Natural killer cell treated with Interleukin-12 subunit alpha and Interleukin-12 subunit beta and Interleukin-15 and Interleukin-18, amount 100 ng/mL, for 72 hours (primary cell): ENCODE results near the gene YWHAE. TPM values are rescaled to one million over a fixed set of nuclear protein-coding genes. Genes with fewer than 3 reads are reported as not detected.

Experiments
- ATAC-seq, 2 donors: fragments of 150-1000 bp; cut with Tn5 transposase in 1 of 2; sonication (Bioruptor Pico), chemical (Tn5 transposase) in 1 of 2; 2 replicates each; pipeline ENCODE4 v1.10.0; 2021
- DNase-seq: peaks from one replicate; pipeline ENCODE4 v3.0.0; 2022; ENCODE audit warnings: low spot score
- H3K27ac Mint-ChIP-seq, 2 donors: 1 replicate in 1 of 2; 2 replicates in 1 of 2; pipeline ENCODE4 v1.8.0; 2022; ENCODE audit warnings: mixed read lengths in 2 of 2, mild to moderate bottlenecking in 1 of 2, moderate library complexity in 1 of 2
- H3K27me3 Mint-ChIP-seq, 2 donors: 1 replicate in 1 of 2; 2 replicates in 1 of 2; pipeline ENCODE4 v1.8.0; 2022; ENCODE audit warnings: mixed read lengths in 2 of 2
- H3K36me3 Mint-ChIP-seq: one replicate; pipeline ENCODE4 v1.8.0; 2022; ENCODE audit warnings: mixed read lengths
- H3K4me1 Mint-ChIP-seq, 2 donors: 1 replicate in 1 of 2; 2 replicates in 1 of 2; pipeline ENCODE4 v1.8.0; 2022; ENCODE audit warnings: low read depth in 2 of 2, mixed read lengths in 2 of 2, mild to moderate bottlenecking in 1 of 2
- H3K4me3 Mint-ChIP-seq: one replicate; pipeline ENCODE4 v1.8.0; 2022; ENCODE audit warnings: mixed read lengths
- H3K9me3 Mint-ChIP-seq: 2 replicates; pipeline ENCODE4 v1.8.0; 2022; ENCODE audit warnings: mixed read lengths
- total RNA-seq, 2 donors: library from RNA; stranded (reverse); gene quantifications; one replicate each; pipeline ENCODE4 v1.2.3, GENCODE V29; 2022

YWHAE gene
- total RNA-seq, 2 donors from 2014 or later = 365 to 407 TPM

DNA sequence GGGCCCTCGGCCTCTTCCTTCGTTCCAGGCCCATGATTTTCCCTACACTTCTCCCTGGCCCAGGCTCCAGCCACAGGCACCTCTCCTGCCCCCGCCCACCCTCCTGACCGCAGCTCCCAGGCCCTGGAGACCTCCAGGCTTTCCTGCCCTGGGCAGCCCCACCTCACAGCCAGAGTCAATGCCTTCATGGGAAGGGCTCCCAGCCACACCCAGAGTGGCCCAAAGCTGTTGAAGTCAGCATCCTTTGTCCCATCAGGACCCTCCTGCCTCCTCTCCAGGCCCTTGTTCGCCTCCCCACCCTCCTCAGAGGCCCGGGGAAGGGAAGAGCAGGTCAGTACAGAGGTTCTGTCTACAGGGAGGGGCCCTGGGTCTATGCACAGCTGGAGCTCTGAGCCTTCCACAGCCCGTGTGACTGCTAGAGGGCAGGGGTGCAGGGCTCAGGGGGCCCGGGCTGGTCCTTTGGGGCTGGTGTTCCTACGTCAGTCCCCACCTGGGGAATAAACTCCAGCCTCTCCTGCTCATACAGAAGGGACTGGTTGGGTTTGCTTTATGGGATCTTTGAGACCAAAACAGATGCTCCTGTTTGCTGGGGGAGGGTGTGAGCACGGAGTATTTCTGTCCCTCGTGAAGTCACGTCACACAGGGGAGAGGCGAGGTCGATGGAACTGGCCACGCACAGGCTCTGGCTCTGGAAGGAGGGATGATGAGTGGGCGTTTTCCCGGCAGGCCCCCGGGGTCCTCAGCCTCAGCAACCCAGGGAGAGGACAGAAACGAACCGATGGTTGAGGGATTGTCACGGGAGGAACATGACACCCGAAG is 100.3 kb downstream of the YWHAE start:
- no peak for ATAC-seq
- Mint-ChIP-seq H3K27ac (peak overlapping the region in 1 of 2 donors; percentile 45), H3K4me3 (no peak overlapping the region), H3K36me3 (no peaks in the 10 kb centered on the region), H3K27me3 (no peaks in the 10 kb centered on the region), H3K4me1 (peaks cover 11 to 20% of the 10 kb centered on the region in 2 donors), H3K9me3 (no peaks in the 10 kb centered on the region)
- DNase-seq = no peak

DNA sequence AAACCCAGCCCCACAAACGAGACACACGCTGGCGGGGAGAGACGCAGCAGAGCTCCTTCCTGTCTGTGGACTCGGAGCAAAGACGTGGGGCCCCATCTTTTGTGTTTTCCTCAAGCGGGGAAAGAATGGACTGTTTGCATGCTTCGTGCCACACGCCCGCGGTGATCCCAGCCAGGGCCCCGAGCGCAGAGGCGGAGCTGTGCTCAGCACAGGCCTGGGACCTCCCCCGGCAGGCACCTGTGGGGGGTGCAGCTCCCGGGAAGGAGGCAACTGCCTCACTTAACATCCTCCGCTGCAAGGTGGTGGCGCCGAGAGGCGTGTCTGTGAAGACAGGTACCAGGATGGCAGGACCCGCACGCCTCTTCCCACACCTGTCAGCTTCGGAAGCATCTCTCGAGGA is 101.4 kb downstream of the YWHAE start:
- Mint-ChIP-seq H3K36me3 (peaks cover 6% of the 10 kb centered on the region), H3K9me3 (peaks cover under 1% of the 10 kb centered on the region), H3K27ac (no peak overlapping the region), H3K4me1 (peaks cover 19 to 31% of the 10 kb centered on the region in 2 donors), H3K27me3 (no peaks in the 10 kb centered on the region), H3K4me3 (no peak overlapping the region)
- ATAC-seq (no peak), DNase-seq (no peak)

Other genes with a start within 250 kb of the YWHAE start
- 10 to 100 TPM; 79.1 to 80.5 TPM for gene ABR, start 220.2 kb downstream of the YWHAE start, total RNA-seq
- not detected for gene BHLHA9, start 129.8 kb downstream of the YWHAE start, total RNA-seq
- not detected for gene TRARG1, start 120.6 kb downstream of the YWHAE start, total RNA-seq
- 10 to 100 TPM; 18.1 to 36.4 TPM for gene CRK, start 56.0 kb upstream of the YWHAE start, total RNA-seq
- gene MYO1C, start 92.5 kb upstream of the YWHAE start, total RNA-seq = 10 to 100 TPM; 16.8 to 54.5 TPM
- gene INPP5K, start 116.4 kb upstream of the YWHAE start, total RNA-seq = 10 to 100 TPM; 34.9 to 43.8 TPM
- 10 to 100 TPM; 68.4 to 78.4 TPM for gene PITPNA, start 162.6 kb upstream of the YWHAE start, total RNA-seq
- 1 to 10 TPM; 4.9 to 5.0 TPM for gene SLC43A2, start 228.6 kb upstream of the YWHAE start, total RNA-seq
- 1 to 10 TPM; 3.6 to 4.1 TPM for gene SCARF1, start 245.5 kb upstream of the YWHAE start, total RNA-seq
- gene RILP, start 249.6 kb upstream of the YWHAE start, total RNA-seq = 1 to 10 TPM; 1.2 to 3.1 TPM